NCI-H146 treated with DMSO at 0.1 percent for 48 hours (cell line): Measurements from ENCODE around the gene AXIN2.

Experiments used
- DNase-seq: peaks from one replicate; lab custom pipeline; 2025; ENCODE audit not compliant: unreplicated experiment; lab: John Stamatoyannopoulos, UW

AXIN2 gene

DNA sequence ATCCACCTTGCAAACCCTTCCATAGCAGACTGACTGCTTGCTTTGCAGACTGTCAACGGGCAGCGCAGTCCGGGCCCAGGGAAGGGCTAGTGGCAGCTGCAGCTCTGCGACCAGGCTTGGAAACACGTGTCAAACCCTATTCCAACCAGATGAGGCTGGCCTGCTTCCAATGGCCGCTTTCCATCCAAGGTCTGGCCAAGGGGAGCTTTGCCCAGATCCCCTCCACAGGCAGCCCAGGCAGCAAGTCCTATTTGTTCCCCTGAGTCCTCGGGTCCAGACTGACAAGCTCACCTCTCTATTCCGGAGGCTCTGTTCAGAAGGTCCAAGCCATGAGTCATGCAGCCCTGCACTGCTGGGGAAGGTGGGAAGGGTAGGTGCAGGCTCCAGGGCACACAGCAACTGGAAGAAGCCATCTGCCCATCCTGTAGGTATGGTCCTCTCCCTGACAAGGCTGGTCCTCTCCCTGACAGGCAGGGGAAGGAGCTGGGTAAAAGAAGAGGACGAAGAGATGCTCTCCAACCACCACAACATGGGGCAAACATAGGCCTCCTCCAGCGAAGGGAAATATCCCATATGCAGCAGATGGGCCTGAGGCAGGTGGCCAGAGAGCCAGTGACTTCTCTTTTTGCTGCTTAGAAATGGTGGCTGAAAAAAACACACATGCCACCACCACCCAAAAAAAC is 22.6 kb upstream of the AXIN2 start:
- DNase-seq, result no peak

DNA sequence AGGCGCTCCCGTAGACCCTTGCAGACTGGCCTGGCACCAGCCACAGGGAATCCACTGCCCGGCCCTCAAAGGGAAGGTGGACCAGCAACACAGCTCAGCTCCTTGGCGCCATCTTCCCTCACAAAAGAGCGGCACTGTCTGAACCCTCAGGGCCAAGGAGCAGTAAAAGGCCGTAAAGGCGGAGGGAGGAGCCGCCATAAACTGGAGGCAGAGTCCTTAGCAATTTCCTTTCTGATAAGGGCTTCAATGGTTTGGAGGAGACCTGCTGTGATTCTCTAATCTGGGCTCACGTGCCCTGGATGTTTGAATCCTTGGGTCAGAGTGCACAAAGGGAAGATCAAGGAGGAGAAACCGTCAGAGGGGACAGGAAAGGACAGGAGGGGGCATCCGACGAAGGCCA is 15.5 kb upstream of the AXIN2 start:
- no peak for DNase-seq

DNA sequence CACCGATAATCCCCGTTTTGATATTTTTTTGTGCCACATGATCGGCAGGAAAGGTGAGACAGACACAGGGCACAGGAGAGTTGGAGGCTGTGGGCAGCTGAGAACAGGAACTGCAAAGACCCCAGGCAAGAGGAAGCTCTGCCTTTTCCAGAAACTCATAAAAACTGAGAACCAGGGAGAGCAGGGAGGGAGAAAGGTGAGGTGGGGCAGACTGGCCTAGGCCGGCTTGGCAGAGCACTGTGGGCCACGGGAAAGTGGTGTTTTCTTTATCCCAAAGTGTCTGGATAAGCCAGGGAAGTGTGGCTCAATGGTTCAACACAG is 11.8 kb upstream of the AXIN2 start:
- DNase-seq, result no peak

DNA sequence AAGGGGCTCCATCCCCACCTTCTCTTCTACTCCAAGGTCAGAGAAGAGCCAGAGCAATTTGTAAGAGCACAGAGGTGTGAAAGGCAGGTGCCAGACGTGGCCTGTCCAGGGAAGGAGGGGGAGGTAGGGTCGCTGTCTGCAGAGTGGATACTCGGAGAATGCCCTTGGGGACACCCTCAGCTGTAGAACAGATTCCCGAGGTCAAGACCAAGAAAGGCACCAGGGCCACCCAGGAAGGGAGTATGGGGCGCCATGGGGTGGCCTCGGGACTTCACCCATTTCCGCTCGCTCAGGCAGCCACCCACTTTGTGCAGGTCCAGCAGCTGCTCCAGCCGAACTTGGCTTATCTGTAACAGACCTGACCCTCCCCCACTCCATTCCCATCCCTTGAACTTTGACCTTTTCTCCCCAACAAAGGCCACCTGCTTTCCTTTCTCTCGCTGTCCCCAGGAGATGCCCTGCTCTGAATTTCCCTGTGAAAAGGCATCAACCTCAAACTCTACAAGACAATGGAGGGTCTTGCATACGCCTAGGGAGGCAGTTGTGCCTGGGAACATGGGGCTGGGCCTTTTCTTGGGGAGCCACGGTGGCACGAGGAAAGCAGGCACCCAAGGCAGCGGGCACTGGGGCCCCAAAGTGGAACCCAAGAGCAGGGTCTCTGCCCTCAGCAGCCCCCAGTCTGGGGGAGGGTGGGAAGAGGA is 11.3 kb upstream of the AXIN2 start:
- no peak for DNase-seq

DNA sequence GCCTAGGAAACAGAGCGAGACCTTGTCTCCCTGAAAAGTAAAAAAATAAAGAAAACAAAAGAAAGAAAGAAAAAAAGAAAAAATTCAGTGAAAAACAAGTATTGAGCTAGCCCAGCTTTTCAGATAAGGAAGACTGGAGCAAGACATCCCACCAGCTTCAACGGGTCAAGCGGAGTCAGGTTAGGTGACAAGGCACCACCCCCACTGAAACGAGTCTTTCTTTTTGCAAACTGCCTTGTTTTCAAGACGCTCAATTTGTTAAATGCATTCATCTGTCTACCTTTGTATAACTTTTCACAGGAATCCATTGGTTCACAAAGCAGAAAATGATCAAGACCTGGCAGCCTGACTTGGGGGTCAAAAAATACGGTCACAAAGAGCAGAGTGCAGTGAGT is 10.7 kb upstream of the AXIN2 start:
- DNase-seq, result no peak

DNA sequence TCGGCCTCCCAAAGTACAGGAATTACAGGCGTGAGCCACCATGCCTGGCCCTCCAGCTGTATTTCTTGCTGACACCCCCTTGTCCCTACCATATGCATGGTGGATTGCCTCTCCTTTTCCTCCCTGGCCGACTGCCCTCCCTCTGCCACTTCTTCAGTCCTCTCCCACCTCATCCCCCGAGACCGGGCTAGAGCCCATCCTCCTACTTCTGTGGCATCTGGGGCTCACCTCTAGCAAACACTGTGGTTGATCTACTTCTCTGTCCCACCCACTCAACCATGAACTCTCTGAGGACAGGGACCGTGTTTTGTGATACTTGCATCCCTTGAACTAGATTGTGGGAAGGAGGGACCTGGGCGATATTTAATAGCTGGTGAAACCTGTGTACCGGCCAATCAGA is 7.5 kb upstream of the AXIN2 start:
- no peak for DNase-seq

DNA sequence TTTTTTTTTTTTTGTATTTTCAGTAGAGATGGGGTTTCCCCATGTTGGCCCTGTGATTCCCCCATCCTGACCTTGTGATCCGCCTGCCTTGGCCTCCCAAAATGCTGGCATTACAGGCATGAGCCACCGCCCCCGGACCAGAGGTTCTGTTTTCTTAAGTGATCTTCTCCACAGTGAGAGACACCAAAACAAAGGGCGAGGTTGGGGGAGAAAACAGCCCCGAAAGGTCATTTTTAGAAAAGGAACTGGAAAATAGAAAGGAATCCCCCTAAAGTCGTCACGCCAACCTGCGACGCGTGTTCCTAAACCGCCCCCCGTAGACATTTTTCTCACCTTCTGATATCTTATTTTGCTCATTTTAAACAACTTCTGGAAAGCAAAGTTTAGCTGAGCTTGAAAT is 6.1 kb upstream of the AXIN2 start:
- no peak for DNase-seq

DNA sequence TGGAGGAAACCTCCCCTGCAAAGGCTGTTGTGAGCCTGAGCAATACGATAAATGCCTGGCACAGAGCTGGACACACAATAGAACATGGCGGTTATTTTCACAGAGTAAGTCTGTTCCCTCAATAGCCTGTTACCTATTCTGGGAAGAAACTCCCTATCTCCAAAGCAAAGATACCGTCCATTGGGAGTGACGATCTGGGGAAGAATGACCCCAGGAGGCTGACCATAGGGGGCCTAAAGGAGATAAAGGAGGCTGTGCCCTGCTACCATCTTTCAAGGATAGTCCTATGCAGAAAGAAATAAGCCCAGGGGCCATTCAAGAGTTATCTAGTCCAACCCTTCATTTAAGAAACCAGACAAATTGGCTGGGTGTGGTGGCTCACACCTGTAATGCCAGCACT is 4.1 kb upstream of the AXIN2 start:
- DNase-seq, result no peak

DNA sequence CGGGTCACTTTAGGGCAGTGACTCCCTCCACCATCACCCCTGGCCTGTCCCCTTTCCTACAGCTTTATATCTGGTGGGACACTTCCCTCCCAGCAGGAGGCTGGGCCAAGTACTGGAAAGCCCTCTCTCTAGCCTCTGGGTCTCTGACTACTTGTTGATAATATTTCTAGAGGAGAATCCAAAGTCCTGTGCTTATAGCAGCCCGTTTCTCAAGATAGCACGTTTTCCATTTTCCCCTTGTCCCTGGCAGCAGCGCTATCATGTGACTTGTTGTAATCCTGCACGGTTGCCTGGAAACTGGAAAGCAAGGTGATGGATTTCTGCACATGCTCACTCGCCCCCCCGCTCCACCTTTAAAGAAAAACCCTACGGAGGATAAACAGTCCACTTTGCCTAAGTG is 3.3 kb upstream of the AXIN2 start:
- peak; percentile 31 for DNase-seq

DNA sequence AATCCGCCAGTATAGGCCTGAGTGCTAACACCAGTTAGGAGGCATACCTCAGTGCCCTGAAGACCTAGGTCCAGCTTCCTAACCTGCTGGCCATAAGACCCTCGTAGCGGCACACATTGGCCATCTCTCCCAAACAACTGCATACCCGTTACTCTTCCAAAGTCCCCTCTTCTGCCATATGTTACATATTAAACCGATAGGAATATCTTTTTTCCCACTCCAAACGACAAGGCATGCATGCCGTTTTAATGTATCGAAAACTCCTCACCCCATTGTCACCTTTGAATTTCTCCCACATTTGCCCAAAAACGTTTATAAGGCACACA is 721 bp upstream of the AXIN2 start:
- DNase-seq, result no peak

DNA sequence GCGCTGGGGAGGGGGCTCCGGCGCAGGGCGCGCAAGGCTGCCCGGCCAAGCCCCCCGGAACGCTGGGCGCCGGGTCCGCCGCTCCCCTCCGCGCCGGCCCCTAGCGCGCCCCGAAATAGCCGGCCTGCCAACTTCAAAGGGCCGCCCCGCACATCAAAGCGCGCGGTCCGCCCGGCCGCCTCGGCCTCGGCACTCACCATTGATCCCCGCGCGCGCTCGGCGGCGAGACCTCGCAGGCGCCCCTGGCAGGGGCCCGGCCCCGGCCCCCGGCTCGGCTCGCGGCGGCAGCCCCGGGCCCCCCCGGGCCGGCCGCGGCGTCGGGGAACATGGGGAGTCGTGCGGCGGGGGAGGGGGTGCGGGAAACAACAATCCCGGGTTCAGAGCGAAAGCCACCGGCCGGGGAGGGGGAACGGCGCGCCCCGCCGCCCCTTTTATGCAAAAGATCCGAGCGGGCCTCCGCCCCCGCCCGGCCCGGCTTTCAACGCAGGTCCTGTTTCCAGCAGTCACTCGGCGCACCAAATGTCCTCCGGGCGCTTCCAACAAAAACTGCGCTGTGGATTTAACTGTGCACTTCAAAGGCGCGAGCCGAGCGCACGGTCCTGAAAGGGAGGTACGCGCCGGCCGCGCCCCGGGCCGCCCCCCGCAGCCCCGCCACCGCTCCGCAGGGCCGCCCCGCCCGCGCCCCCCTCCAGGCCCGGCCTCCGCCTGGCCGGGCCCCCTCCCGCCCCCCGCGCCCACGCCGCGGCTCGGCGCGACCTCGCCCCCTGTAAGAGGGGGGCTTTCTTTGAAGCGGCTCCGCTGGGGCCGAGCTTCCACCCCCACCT is 608 bp downstream of the AXIN2 start:
- DNase-seq, result peak; percentile 46

DNA sequence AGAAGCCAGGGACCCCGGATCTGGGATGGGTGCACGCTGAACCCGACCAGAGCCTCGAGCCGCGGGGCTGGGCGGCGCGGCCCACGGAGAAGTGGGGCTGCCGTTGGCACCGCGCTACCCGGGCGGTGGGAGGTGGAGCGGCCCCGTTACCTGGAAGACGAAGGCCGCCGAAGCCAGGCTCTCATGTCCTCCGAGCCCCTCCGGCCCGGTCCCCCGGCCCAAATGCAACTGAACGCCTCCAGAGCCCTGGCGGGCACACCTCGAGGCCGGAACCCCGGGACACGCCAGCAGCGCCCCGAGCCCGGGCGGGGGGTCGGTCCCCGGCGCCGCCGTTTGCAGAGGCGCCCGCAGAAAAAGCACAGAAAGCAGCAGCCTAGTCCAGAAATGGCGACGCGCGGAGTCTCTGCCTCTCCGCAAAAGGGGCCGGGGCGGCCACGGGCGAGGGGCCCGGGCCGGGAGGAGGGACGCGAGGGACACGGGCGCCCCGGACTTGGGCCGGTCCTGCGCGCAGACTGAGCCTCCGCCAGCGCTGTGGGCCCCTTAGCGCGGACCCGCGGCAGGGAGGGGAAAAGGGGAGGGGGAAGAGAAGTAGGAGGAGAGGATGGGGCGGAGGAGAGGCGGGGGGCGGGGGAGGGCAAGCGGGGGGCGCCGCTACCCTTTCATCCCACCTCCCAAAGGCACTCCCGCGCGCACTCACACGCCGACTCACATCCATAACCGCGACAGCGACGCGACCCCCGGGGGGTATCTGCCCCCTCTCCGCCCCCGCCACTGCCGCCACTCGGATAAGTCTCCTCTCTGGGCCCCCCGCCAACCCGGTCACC is 1.4 kb downstream of the AXIN2 start:
- DNase-seq, result no peak

DNA sequence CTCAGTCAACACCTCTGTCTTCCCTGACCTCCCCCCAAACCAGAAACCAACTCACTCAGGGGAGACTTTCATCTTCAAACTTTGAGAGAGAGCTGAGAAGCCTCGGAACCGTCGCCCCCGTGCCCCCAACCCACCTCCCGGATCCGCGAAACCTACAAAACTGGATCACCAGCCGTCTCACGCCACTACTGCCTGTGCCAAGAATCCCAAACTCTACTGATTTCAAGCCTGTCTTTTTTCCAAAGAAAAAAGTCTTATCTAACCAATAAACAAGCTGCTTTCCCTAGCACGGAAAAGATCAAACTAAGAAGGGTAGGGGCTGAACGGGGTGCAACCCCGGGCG is 2.0 kb downstream of the AXIN2 start:
- no peak for DNase-seq

DNA sequence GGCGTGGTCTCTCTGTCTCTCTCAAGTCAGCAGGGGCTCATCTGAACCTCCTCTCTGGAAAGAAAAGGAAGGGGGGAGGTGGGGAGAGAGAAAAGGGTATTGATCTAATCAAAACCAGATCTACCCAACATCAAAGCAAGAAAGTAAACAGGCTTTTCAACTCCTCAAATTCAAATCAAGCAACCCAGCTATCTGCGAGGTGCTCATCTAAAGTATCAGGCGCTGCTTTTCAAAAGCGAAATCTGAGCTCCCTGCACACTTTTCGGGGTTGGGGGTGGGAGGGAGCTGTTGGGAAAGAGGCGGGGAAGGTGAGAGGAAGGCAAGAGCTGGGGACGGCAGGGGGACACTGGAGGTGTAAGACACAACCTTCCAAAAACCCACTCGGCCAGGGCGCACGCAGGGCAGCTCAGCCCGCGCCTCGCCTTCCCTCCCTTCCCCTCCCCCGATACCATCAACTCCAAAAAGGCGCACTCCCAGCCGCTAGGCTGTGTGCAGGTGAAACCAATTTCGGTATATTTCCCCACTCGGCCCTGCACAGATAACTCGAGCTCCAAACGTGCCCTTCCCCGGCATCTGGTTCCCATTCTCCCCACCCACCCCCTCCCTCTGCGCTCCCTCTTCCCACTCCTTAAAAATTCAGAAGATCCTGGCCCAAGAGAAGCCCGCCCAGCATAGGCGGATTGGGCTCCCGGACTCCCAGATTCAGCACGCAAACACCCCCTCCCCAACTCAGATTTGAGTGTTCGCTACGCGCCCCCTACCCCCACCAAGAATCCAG is 2.6 kb downstream of the AXIN2 start:
- no peak for DNase-seq

DNA sequence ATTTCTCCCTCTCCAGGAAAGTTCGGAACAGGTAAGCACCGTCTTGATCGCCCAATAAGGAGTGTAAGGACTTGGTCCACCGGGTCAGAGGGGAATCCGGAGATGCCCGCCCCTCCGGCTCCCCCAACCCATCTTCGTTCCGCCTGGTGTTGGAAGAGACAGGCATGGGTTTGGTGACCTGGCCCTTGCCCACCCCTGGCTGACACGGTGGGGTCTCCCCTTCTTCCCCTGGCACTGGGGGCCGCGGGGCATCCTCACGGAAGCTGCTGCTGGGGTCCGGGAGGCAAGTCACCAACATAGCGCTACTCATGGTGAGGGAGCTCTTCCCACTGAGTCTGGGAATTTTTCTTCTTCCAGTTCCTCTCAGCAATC is 3.2 kb downstream of the AXIN2 start:
- no peak for DNase-seq

DNA sequence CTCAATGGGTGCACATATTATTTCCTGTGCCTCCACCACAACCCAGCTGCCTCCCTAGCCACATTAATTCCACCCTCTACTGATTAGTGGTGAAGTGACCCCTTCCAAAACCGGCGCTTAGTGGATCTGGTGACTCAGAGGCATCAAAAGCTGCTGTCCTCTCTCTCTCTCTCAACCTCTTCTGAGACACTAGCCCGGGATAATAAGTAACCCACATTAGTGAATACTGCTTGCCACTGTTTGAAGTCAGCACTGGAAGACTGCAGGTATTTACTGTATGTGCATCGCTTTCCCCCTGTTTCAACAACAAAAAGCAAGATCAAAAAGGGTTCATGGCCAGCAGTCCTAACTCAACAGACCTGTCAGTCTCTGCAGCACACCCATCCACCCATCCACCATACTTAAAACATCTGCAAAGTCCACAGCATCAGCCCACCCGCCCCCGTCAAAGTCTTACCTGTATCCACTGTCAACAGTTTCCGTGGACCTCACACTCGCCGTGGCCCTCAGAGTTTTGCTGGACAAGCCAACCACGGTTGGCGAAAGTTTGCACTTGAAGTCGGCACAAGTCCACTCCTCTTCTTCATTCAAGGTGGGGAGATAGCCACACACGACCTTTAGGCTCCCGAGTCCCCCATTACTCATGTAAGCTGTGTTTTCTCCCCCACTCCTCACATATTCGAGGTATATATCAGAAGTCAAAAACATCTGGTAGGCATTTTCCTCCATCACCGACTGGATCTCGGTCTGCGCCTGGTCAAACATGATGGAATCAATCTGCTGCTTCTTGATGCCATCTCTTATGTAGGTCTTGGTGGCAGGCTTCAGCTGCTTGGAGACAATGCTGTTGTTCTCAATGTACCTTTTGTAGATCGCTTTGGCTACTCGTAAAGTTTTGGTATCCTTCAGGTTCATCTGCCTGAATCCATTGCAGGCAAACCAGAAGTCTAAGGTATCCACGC is 3.8 kb downstream of the AXIN2 start:
- DNase-seq, result no peak

DNA sequence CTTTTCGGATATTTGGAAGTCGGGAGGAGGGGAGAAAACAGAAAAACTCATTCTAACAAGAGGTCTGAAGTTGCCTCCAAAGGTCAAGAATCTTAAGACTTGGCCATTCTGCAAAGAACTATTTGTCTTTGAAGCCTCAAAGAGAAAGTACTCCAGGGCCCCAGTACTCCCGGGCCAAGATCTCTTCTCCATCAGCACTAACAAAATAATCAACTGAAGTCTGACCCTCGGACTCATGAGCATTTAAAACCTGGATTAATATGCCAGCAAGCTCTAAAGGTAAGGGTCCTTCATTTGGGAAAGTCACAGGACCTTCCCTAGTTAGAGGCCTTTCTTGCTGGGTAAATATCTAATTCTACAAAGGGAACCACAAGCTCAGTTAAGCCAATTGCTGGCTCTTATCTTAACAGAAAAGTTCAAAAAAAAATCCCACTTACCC is 4.5 kb downstream of the AXIN2 start:
- no peak for DNase-seq

DNA sequence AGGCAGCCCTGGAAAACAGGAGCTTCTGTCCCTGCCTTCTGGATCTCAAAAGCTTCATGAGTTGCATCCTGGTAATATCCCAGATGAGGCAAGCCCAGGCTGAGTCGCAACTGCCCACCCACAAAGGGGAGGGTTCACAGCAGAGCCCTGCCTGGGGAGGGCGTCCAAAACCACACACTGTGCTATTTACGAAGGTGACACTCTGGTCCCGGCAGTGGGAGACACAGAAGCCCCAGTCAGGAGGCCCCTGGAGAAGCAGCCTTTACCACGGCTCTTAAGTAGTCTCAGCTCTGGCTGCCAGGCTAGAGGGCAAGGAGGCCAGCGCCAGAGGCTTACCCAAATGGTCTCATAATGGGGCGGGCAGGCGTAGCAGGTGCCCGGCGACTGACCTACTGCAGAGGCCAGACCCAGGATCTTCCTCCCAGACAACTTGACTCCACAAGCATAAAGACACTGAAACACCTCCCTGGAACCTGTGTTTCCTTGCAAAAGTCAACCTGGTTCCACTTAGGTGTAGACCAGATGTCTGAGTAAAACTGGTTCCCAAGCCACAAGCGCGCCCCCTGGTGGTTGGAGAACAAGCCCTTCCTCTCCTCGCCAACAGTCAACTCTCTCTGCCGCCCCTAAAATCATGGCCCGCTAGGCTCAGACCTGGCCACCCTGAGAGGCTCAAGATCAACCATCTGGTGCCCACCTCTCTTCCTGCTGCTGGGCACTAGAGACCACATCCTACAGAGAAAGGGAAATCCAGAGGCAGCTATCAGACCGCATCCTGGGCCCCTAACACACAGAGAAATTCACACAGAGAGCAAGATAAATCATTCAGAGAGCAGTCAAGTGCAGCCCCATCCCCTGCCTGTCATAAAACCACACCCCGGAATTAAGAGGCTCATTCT is 5.2 kb downstream of the AXIN2 start:
- peak; percentile 6 for DNase-seq
